GM23338 (cell line): ENCODE measurements around the gene LSM14B.
"Not testable (repeated sequence)": the region's sequence is repeated elsewhere in the genome, so short reads cannot be mapped to it uniquely, and the experiment has no call there.

Experiments used
- EZH2 ChIP-seq: fragments of 200-600 bp; sonication (generic); IDR thresholded peaks from one replicate; pipeline ENCODE4 v1.8.0; 2017; ENCODE audit warnings: antibody characterized with exemption, mild to moderate bottlenecking, low read depth; ENCODE audit not compliant: unreplicated experiment
- POLR2AphosphoS5 ChIP-seq: IDR thresholded peaks from 2 replicates; pipeline ENCODE4 v1.6.1; 2016; ENCODE audit warnings: antibody characterized with exemption, low read depth

DNA sequence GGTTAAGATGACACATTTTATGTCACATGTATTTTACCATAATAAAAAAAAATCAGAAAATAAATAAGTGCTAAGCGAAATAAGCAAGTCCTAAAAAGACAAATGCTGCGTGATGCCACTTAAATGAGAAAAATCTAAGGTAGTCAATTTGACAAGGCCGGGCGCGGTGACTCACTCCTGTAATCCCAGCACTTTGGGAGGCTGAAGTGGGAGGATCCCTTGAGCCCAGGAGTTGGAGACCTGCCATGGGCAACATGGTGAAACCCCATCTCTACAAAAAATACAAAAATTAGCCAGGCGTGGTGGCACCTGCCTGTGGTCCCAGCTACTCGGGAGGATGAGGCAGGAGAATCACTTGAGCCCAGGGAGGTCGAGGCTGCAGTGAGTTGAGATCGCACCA lies 38.1 kb upstream of the LSM14B start:
- TF ChIP-seq EZH2, POLR2AphosphoS5: not testable (repeated sequence)
